GM18873 (cell line): Measurements from ENCODE around the gene SNAP23.

ENCODE experiments used
- ATAC-seq: cut with Tn5 transposase; IDR thresholded peaks from one replicate; pipeline ENCODE4 v1.9.1; 2021; ENCODE audit warnings: mild to moderate bottlenecking, moderate library complexity, moderate number of reproducible peaks; ENCODE audit not compliant: unreplicated experiment, low FRiP score

Gene SNAP23

GRCh38 chr15:42494998-42495360, 455 bp upstream of the SNAP23 start:
- no peak for ATAC-seq

GRCh38 chr15:42498212-42499068, 3.0 kb downstream of the SNAP23 start:
- ATAC-seq: no peak

GRCh38 chr15:42499858-42500609, 4.6 kb downstream of the SNAP23 start:
- ATAC-seq: no peak

GRCh38 chr15:42502477-42502876, 7.0 kb downstream of the SNAP23 start:
- no peak for ATAC-seq

- no peak for ATAC-seq
These were observed 8.4 kb downstream of the SNAP23 start for GRCh38 chr15:42503825-42504224.

GRCh38 chr15:42504631-42505030, 9.2 kb downstream of the SNAP23 start:
- peak; percentile 12 for ATAC-seq

DNA sequence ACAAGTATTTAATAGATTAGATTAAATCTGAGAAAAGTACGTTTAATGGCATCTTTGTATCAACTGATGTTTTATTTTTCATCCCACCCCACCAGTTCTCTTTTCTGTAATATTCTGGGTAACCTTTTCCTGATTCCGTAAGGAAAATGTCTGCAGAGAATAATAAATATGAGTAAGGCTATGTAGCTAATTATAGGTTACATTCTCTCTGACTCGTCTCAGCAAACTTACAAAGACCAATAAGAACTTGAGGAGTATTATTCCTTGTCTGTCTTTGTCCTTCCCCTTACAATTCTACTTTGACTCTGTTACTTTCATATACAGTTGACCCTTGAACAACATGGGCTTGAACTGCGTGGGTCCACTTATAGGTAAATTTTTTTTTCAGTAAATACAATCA, 12.1 kb downstream of the SNAP23 start:
- ATAC-seq: no peak

DNA sequence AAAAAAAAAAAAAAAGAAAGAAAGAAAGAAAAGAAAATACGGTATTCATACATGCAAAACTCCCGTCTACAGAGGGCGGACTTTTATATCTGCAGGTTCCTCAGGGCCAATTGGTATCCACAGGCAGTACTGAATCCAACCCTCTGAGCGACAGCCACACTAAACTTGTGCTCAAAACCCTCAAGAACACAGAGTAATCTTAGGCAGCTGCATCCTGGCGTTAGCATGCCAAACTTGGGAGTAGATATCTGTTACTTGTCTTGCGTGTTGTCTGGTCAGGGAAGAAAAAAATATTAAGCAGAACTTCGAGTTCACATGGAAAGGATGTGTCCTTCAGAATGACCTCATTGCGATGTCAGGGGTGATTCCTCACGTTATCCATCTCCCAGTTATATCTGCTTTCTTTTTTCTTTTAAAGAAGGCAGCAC, 12.8 kb downstream of the SNAP23 start:
- no peak for ATAC-seq

DNA sequence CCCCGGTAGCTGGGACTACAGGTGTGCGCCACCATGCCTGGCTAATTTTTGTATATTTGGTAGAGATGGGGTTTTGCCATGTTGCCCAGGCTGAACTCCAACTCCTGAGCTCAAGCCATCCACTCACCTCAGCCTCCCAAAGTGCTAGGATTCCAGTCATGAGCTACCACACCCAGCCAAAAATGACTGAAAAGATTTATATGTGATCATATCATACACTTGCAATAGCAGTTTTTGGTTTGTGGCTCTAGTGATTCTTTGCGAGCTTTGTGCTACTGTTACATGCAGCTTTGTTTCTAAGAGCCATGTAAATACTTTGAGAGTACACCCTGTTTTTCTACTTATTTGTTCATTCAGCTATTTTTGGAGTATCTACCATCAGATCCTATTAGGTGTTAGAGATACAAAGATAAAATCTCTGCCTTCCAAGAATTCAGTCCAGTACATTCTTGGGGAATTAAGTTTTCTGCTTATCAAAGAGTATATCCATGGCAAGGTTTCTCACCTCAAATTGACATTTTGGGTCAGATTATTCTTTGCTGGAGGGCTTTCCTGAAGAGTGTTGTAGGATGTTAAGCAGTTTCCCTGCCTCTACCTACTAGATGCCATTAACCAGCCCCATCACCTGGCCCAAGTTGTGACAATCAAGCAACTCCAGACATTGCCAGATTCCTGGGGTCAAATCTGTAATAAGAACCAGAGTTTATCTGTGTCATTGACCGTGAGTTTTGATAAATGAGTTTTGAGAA, 15.0 kb downstream of the SNAP23 start:
- ATAC-seq: no peak

DNA sequence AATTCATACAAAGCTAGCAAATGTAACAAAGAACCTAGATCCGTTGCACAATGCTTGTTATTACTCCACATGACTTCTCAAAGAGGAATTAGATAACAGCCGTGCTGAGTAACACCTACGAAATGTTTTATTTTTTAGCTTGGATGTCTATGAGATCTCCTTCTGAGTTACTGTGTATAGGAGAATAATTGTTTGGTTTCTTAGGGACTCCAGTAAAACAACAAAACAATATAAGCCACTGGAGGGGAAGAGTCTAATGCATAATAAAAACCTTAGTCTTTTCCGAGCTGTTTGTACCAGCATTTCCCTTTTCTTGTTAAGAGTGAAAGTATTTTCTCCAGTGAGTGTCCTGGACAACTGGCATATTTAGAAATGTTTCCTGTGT, 15.6 kb downstream of the SNAP23 start:
- ATAC-seq: no peak

DNA sequence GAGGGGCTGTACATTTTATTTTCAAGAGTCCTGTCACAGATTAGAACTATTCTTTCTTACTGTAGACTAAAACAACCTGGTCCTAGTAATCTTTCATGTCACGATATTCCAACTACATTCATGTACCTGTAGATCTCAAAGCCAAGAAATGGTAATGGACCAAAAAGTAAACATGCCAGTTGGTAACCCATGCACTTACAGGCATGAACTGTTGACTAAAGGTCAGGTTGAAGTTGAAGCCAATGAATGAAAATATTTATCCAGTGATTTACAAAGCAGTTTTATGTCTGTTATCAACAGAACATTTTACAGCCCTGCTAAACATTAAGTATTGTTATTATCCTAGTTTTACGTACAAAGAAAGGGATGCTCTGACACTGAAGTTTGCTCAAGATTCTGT, 27.9 kb downstream of the SNAP23 start:
- no peak for ATAC-seq

DNA sequence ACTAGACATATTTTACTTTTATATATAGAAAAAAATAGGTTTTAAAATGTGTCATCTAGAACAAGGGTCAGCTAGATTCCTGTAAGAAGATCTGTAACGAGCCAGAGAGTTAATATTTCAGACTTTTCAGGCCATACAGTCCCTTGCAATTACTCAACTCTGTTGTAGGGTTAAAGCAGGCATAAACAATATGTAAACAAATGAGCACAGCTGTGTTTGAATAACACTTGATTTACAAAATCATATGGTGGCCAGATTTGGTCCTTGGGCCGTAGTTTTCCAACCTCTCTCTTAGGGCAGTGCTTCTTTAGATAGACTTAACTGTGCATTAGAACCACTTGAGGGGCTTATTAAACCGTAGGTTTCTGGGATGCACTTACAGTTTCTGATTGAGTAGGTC, 33.5 kb downstream of the SNAP23 start:
- ATAC-seq: no peak

GRCh38 chr15:42533246-42533645, 37.8 kb downstream of the SNAP23 start:
- ATAC-seq: no peak

DNA sequence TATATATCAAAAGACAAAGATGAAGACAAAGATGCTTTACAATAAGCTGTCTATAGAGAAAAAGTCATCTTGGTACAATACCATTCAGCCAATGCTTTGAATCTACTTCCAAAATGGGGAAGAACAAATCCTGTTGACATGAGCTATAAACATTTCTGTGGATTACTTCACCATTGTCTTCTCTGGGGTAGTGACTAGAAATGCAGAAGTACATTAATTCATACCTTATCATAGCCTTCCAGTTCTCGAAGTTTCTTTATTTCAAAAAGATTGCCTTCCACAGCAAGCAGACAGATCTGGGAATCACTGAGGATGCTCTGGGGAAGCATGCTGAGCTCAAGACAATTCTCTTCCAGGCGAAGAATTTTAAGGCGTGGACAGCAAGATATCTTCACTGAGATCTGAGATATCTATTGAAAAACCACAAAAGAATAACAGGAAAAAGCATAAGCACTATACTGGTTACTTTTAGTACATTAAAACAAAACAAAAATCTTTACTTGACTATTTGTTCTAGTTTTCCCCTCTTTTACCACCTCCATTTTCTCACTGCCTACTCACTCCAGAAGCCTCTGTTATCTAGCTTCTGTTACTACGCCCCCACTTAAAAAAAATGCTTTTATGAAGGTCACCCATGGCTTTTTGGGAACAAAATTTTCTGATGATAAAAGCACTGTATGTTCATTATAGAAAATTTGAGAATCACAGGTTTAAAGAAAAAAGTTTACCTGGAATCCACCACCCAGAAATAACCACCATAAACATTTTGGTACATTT, 49.6 kb downstream of the SNAP23 start:
- ATAC-seq: no peak

DNA sequence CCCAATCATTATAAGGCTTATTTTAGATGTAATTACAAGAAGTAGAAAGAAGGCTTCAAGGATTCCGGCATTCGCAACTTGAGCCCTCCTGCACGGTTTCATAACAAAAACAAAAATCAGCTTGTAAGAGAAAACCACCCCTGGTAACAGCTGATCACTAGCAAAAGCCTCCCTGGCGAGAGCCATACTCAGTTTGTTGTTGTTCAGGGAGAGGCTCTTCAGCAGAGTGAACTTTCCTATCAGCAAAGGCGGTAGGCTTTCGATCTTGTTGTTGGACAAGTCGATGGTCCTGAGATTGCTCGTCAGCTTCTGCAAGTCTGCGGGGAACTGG, 52.4 kb downstream of the SNAP23 start:
- ATAC-seq: peak; percentile 5

DNA sequence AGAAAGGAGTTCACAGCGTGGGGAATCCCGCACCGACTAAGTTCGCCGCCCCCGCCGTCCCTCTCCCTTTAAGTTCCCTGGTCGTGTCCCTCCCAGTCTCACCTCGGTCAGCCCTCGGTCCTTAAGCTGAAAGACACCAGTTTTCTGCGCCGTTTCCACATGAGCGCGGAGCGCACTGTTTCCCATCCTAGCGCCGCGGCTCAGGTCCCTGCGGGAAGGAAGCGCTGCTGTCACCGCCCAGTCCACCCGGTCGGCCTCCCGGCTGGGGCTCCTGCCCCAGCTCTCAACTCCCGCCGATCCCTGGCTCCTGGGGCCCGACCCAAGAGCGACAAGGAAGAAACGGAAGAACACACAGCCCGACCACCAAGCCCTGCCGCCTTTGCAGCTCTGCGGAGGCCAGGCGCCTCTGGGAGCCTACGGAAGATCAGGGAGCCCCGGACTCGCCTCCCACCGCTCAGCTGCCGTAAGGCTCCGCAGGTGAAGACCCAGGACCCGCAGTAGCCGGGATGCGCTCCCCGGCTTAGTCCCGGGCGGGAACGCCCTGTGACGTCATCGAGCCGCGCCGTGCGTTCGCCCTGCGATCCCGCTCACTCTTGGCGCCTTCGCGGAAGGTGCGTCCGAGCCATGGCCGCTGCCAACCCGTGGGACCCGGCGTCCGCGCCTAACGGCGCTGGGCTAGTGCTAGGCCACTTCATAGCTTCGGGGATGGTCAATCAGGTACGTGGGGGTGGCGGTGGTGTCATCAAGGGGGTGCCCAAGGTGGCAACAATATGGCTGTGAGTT, 53.0 kb downstream of the SNAP23 start, which contains the start of the genes HAUS2 and LRRC57:
Gene HAUS2, plus strand, starts transcription at position 590 of the 783 bp plus-strand sequence. Its CDS starts 35 bp downstream, at position 625.
Gene LRRC57, minus strand, starts transcription at position 545 of the 783 bp plus-strand sequence. Its CDS starts 359 bp downstream, at position 186.
- peak; percentile 65 for ATAC-seq

GRCh38 chr15:42549032-42549491, 53.6 kb downstream of the SNAP23 start:
- no peak for ATAC-seq

DNA sequence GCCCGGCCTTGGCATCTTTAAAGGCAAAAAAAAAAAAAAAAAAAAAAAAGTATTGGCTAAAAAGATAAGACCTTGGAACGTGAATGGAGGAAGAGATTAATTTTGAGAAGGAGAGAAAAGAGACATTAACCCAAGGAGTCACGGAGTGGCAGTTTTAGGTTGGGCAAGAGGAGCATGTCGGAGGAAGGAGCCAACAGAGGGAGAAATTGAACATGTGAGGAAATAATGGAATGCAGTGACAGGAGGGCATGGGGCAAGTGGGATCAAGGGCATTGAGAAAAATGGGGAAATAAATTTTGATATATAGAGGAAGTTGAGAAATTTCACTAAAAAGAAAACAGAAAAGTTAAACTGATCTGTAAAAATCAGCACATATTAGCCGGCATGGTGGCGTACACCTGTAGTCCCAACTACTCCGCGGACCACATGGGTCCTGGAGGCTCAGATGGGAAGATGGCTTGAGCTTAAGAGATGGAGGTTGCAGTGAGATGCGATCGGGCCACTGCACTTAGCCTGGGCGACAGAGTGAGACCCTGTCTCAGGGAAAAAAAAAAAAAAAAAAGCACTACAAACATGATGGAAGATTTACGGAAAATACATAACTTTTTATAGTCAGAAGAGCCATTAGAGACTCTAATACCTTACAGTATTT, 54.4 kb downstream of the SNAP23 start:
- ATAC-seq: no peak

DNA sequence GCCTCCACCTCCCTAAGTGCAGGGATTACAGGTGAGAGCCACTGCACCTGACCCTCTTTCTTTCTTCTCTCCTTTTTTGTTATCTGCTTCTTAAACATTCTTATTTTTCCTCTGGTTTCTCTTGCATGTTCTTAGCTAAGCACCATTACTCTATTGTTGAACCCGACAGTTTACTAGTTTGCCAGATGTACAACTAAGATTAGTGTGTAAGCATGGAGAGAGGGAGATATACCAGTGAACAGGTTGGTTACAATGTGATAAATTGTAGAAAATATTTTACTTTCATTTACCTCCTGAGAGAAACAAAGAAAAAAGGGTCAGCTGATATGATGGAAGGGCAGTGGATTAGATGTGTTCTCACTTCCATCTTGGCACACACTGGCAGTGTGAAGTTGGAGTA, 58.1 kb downstream of the SNAP23 start:
- no peak for ATAC-seq
